Esophagus squamous epithelium (tissue), 4 donors: ENCODE results near the gene METTL21A.

ENCODE experiments used
- POLR2A ChIP-seq, 4 donors: fragments of 450-650 bp; IDR thresholded peaks; one replicate each; pipeline ENCODE4 v1.6.1; 2017; ENCODE audit warnings: antibody characterized with exemption in 4 of 4, mild to moderate bottlenecking in 4 of 4, moderate library complexity in 3 of 4
- TF ChIP-seq, protein P1 (sequence below), 6 experiments: fragments of 450-650 bp in 4 of 6; fragments of 200-600 bp in 2 of 6; sonication (generic) in 2 of 6; IDR thresholded peaks; one replicate each; pipeline ENCODE4 v1.5.1; 2016 to 2019; ENCODE audit warnings: antibody characterized with exemption in 6 of 6, mild to moderate bottlenecking in 4 of 6, moderate library complexity in 4 of 6

DNA sequence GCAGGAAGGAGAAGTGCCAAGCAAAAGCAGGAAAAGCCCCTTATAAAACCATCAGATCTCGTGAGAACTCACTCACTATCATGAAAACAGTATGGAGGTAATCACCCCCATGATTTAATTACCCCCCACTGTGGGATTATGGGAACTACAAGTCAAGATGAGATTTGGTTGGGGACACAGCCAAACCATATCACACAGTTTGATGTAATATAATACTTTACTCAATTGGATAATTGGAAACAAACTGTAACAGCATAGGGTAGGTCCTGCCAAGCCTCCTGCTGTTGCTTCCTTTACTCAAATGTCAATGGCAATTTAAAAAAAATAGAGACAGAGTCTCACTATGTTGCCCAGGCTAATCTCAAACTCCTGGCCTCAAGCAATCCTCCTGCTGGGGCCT, 15.5 kb upstream of the METTL21A start:
- TF ChIP-seq, protein P1, sequence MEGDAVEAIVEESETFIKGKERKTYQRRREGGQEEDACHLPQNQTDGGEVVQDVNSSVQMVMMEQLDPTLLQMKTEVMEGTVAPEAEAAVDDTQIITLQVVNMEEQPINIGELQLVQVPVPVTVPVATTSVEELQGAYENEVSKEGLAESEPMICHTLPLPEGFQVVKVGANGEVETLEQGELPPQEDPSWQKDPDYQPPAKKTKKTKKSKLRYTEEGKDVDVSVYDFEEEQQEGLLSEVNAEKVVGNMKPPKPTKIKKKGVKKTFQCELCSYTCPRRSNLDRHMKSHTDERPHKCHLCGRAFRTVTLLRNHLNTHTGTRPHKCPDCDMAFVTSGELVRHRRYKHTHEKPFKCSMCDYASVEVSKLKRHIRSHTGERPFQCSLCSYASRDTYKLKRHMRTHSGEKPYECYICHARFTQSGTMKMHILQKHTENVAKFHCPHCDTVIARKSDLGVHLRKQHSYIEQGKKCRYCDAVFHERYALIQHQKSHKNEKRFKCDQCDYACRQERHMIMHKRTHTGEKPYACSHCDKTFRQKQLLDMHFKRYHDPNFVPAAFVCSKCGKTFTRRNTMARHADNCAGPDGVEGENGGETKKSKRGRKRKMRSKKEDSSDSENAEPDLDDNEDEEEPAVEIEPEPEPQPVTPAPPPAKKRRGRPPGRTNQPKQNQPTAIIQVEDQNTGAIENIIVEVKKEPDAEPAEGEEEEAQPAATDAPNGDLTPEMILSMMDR (IDR thresholded peaks at IDR 0.05) = no peak
- no peak for TF ChIP-seq POLR2A (IDR thresholded peaks at IDR 0.05)
